HepG2 (cell line): ENCODE measurements around the gene FGD5. TPM values are rescaled to one million over a fixed set of nuclear protein-coding genes. Genes with fewer than 3 reads are reported as not detected.

Experiments used
- ATF7-NPFF ChIP-seq: sonication (generic); formaldehyde crosslinking; IDR thresholded peaks from 2 replicates; pipeline ENCODE4 v1.8.1; 2023; ENCODE audit warnings: mild to moderate bottlenecking, low read depth, missing genetic modification reagents, moderate library complexity
- BRD4 ChIP-seq: sonication (generic); formaldehyde crosslinking; IDR thresholded peaks from 2 replicates; pipeline ENCODE4 v1.4.0; 2020; ENCODE audit warnings: missing genetic modification reagents
- ELK4 ChIP-seq: sonication (generic); formaldehyde crosslinking; IDR thresholded peaks from 2 replicates; pipeline ENCODE4 v1.9.0; 2021; ENCODE audit warnings: missing genetic modification reagents, borderline replicate concordance
- GABPB1 ChIP-seq: IDR thresholded peaks from 2 replicates; pipeline ENCODE4 v1.6.1; 2016; ENCODE audit warnings: mild to moderate bottlenecking, missing genetic modification reagents, moderate library complexity, missing compliant biosample characterization
- GLI4 ChIP-seq: sonication (generic); formaldehyde crosslinking; IDR thresholded peaks from 2 replicates; pipeline ENCODE4 v1.5.1; 2020; ENCODE audit warnings: missing genetic modification reagents, mild to moderate bottlenecking, moderate library complexity, borderline replicate concordance
- HBP1 ChIP-seq: IDR thresholded peaks from 2 replicates; pipeline ENCODE4 v1.6.1; 2016; ENCODE audit warnings: low read depth, control low read depth
- HNF4G ChIP-seq, 2 experiments: sonication (generic) in 1 of 2; formaldehyde crosslinking in 1 of 2; IDR thresholded peaks; 2 replicates each; pipeline versions ENCODE4 v1.4.0 to v1.6.1; 2011 to 2020; ENCODE audit warnings: borderline replicate concordance in 2 of 2, low read depth in 2 of 2, mild to moderate bottlenecking in 2 of 2, low read length in 1 of 2, missing genetic modification reagents in 1 of 2, moderate library complexity in 1 of 2
- HOXA7 ChIP-seq: sonication (generic); formaldehyde crosslinking; IDR thresholded peaks from 2 replicates; pipeline ENCODE4 v1.8.1; 2022; ENCODE audit warnings: mild to moderate bottlenecking, missing genetic modification reagents, moderate library complexity
- IRF2 ChIP-seq: IDR thresholded peaks from 2 replicates; pipeline ENCODE4 v1.6.1; 2018; ENCODE audit warnings: missing genetic modification reagents, missing compliant biosample characterization
- ISL2 ChIP-seq: sonication (generic); formaldehyde crosslinking; IDR thresholded peaks from 2 replicates; pipeline ENCODE4 v1.5.0; 2020; ENCODE audit warnings: missing genetic modification reagents
- MXI1 ChIP-seq: IDR thresholded peaks from 3 replicates; pipeline ENCODE4 v1.6.1; 2012; ENCODE audit warnings: low read depth, low read length, inconsistent platforms, borderline replicate concordance
- NR2C2 ChIP-seq: sonication (generic); formaldehyde crosslinking; IDR thresholded peaks from 2 replicates; pipeline ENCODE4 v1.4.0; 2020; ENCODE audit warnings: missing genetic modification reagents, mild to moderate bottlenecking, moderate library complexity, borderline replicate concordance
- NR3C1 ChIP-seq: sonication (generic); formaldehyde crosslinking; IDR thresholded peaks from 2 replicates; pipeline ENCODE4 v1.4.0; 2020; ENCODE audit warnings: missing genetic modification reagents
- POLR2A ChIP-seq, 2 experiments: IDR thresholded peaks; 2 replicates each; pipeline ENCODE4 v1.6.1; 2011; ENCODE audit warnings: low read depth in 2 of 2, low read length in 2 of 2, mild to moderate bottlenecking in 1 of 2, moderate library complexity in 1 of 2; ENCODE audit not compliant: insufficient read depth in 1 of 2
- SIN3A ChIP-seq: IDR thresholded peaks from 2 replicates; pipeline ENCODE4 v1.6.1; 2011; ENCODE audit warnings: low read depth, mild to moderate bottlenecking, control low read depth, low read length, borderline replicate concordance
- SNAPC5 ChIP-seq: sonication (generic); formaldehyde crosslinking; IDR thresholded peaks from 2 replicates; pipeline ENCODE4 v1.8.1; 2023; ENCODE audit warnings: mild to moderate bottlenecking, missing genetic modification reagents, borderline replicate concordance
- ZFX ChIP-seq: sonication (generic); formaldehyde crosslinking; IDR thresholded peaks from 2 replicates; pipeline ENCODE4 v1.4.0; 2020; ENCODE audit warnings: mild to moderate bottlenecking, low read depth, missing genetic modification reagents, moderate library complexity
- ZNF256 ChIP-seq: sonication (generic); formaldehyde crosslinking; conservative IDR thresholded peaks from 2 replicates; pipeline ENCODE4 v1.4.0; 2020; ENCODE audit warnings: missing genetic modification reagents
- ZNF800 ChIP-seq: sonication (generic); formaldehyde crosslinking; IDR thresholded peaks from 2 replicates; pipeline ENCODE4 v1.4.0; 2020; ENCODE audit warnings: missing genetic modification reagents
- ZSCAN5A ChIP-seq: sonication (generic); formaldehyde crosslinking; IDR thresholded peaks from 2 replicates; pipeline ENCODE4 v1.8.0; 2022; ENCODE audit warnings: mild to moderate bottlenecking, missing genetic modification reagents, borderline replicate concordance
- polyA plus RNA-seq, 8 experiments: library from polyadenylated mRNA; depleted of rRNA in 3 of 8; stranded (reverse) in 7 of 8; unstranded in 1 of 8; fragments of >200 nt; fragmentation: Illumina TruSeq in 4 of 8; extraction: Trizol in 4 of 8; gene quantifications; 2 replicates each; pipeline versions ENCODE4 v1.2.1 to v1.2.3, GENCODE V29; 2011 to 2016; ENCODE audit warnings: low read depth in 4 of 8, missing spikeins in 1 of 8, mixed read lengths in 1 of 8; ENCODE audit not compliant: insufficient read depth in 1 of 8
- total RNA-seq, 5 experiments: library from RNA; depleted of rRNA; stranded (reverse); fragments of >200 nt; fragmentation: Illumina TruSeq; extraction: Trizol; gene quantifications; 2 replicates each; pipeline ENCODE4 v1.2.3, GENCODE V29; 2016; ENCODE audit warnings: low read depth in 1 of 5

The FGD5 gene
- total and polyA plus RNA-seq, 2 of the 13 experiments (the other 11 are each of a cell fraction or from before 2014, with no cell fraction given): 0.17 TPM; not detected in 1

GRCh38 chr3:14947100-14947885 is 128.5 kb downstream of the FGD5 start, which contains the start of gene NR2C2 (continued):
- TF ChIP-seq HBP1 (CRISPR knock-in tag) (no peak), ZNF800 (CRISPR knock-in tag) (0 out of 2 replicates have a peak, but pooled peaks have one; percentile 19), SIN3A (peak; percentile 79; the same call in 1 of the 2 replicates), IRF2 (CRISPR knock-in tag) (0 out of 2 replicates have a peak, but pooled peaks have one; percentile 20), BRD4 (CRISPR knock-in tag) (0 out of 2 replicates have a peak, but pooled peaks have one; percentile 50), ELK4 (no peak), GLI4 (CRISPR knock-in tag) (no peak), NR2C2 (CRISPR knock-in tag) (peak; percentile 93), POLR2A (IDR thresholded peaks at IDR 0.05; ENCODE audit: insufficient read depth in 1 of 2, low read depth in 2 of 2, low read length in 2 of 2) (peak; percentile 64 to 80), ATF7-NPFF (no peak), ISL2 (CRISPR knock-in tag) (peak; percentile 49; the same call in 1 of the 2 replicates), NR3C1 (CRISPR knock-in tag) (no peak), HNF4G (IDR thresholded peaks at IDR 0.05; ENCODE audit: borderline replicate concordance, low read depth, low read length) (no peak), HNF4G (CRISPR knock-in tag; IDR thresholded peaks at IDR 0.05; ENCODE audit: borderline replicate concordance, low read depth) (no peak), ZFX (CRISPR knock-in tag) (peak; percentile 90), ZSCAN5A (CRISPR knock-in tag) (no peak), HOXA7 (CRISPR knock-in tag) (no peak), SNAPC5 (CRISPR knock-in tag) (no peak), GABPB1 (CRISPR knock-in tag) (peak; percentile 76), MXI1 (no peak; the same call in 2 of the 3 replicates), ZNF256 (CRISPR knock-in tag) (no peak)
